Measurements from ENCODE around the gene DNAH17. TPM values are rescaled to one million over a fixed set of nuclear protein-coding genes. Genes with fewer than 3 reads are reported as not detected.
A peak's percentile ranks its signal among the peaks of the same experiment; 100 is the strongest.

DNAH17 gene
- total and polyA plus RNA-seq, 4 donors = 0.61 to 4.8 (median 2.7) TPM

GRCh38 chr17:78375401-78376151 lies 201.6 kb downstream of the DNAH17 start:
- WGBS (ENCODE audit: insufficient coverage) = 81% methylated on average over 7 of the region's 9 CpGs
- Histone ChIP-seq H3K27ac (ENCODE audit: low read depth, low read length) (no peak overlapping the region), H3K36me3 (ENCODE audit: control insufficient read depth, insufficient read depth, low read length) (no peaks in the 10 kb centered on the region), H3K4me3 (ENCODE audit: low read depth, low read length) (no peak overlapping the region), H3K27me3 (ENCODE audit: control insufficient read depth, insufficient read depth, low read length) (peaks cover 4% of the 10 kb centered on the region), H3K9me3 (ENCODE audit: control insufficient read depth, insufficient read depth, low read length) (no peaks in the 10 kb centered on the region), H3K4me1 (ENCODE audit: control insufficient read depth, insufficient read depth, low read length) (peaks cover 15% of the 10 kb centered on the region)
- no peak for DNase-seq (ENCODE audit: low read depth in 4 of 6, low spot score in 6 of 6)

GRCh38 chr17:78374631-78375274 lies 202.4 kb downstream of the DNAH17 start:
- Histone ChIP-seq H3K4me1 (ENCODE audit: control insufficient read depth, insufficient read depth, low read length) (peaks cover 15% of the 10 kb centered on the region), H3K36me3 (ENCODE audit: control insufficient read depth, insufficient read depth, low read length) (no peaks in the 10 kb centered on the region), H3K27ac (ENCODE audit: low read depth, low read length) (peak overlapping the region; percentile 33), H3K27me3 (ENCODE audit: control insufficient read depth, insufficient read depth, low read length) (peaks cover 4% of the 10 kb centered on the region), H3K9me3 (ENCODE audit: control insufficient read depth, insufficient read depth, low read length) (no peaks in the 10 kb centered on the region), H3K4me3 (ENCODE audit: low read depth, low read length) (no peak overlapping the region)
- no peak for DNase-seq (ENCODE audit: low read depth in 4 of 6, low spot score in 6 of 6)
- WGBS (ENCODE audit: insufficient coverage) = 39% methylated on average over 12 of the region's 14 CpGs

- no peak for DNase-seq (ENCODE audit: low read depth in 4 of 6, low spot score in 6 of 6)
- H3K27ac ChIP-seq (ENCODE audit: low read depth, low read length) = no peak overlapping the region
- WGBS (ENCODE audit: insufficient coverage) = 85% methylated on average over 3 of the region's 6 CpGs
Measured at GRCh38 chr17:78374189-78374588, 203.0 kb downstream of the DNAH17 start.

More at GRCh38 chr17:78374189-78374588, 203.0 kb downstream of the DNAH17 start:
- Histone ChIP-seq H3K4me1 (ENCODE audit: control insufficient read depth, insufficient read depth, low read length) (peaks cover 10% of the 10 kb centered on the region), H3K36me3 (ENCODE audit: control insufficient read depth, insufficient read depth, low read length) (no peaks in the 10 kb centered on the region), H3K27me3 (ENCODE audit: control insufficient read depth, insufficient read depth, low read length) (peaks cover 4% of the 10 kb centered on the region), H3K9me3 (ENCODE audit: control insufficient read depth, insufficient read depth, low read length) (no peaks in the 10 kb centered on the region), H3K4me3 (ENCODE audit: low read depth, low read length) (no peak overlapping the region)

Small RNAs within 50 kb of the gene (small RNA-seq; reads per million reads assigned to genes)
- gene RF00415 (ENCODE audit: low replicate concordance) (not detected), gene RN7SL454P (ENCODE audit: low replicate concordance) (not detected)

Other genes with a start within 250 kb of the DNAH17 start
- 10 to 100 TPM; 14.2 to 70.3 TPM for gene SOCS3, start 217.3 kb downstream of the DNAH17 start, total RNA-seq
- 1 to 10 TPM; 5.6 to 9.5 TPM for gene SOCS3, start 217.3 kb downstream of the DNAH17 start, polyA plus RNA-seq (ENCODE audit: insufficient read length in 2 of 2)
- gene PGS1, start 198.7 kb downstream of the DNAH17 start, total RNA-seq = 10 to 100 TPM; 33.4 to 38.7 TPM
- 10 to 100 TPM; 42.6 to 51.1 TPM for gene PGS1, start 198.7 kb downstream of the DNAH17 start, polyA plus RNA-seq (ENCODE audit: insufficient read length in 2 of 2)
- gene CYTH1, start 204.9 kb upstream of the DNAH17 start, total RNA-seq = 10 to 100 TPM; 28.1 to 34.7 TPM
- 10 to 100 TPM; 50.1 to 50.4 TPM for gene CYTH1, start 204.9 kb upstream of the DNAH17 start, polyA plus RNA-seq (ENCODE audit: insufficient read length in 2 of 2)

Measured in spinal cord (tissue), 10 donors.